Loucy (cell line): Measurements from ENCODE around the gene FADS2.

Experiments used
- H2AFZ ChIP-seq: fragments of 200-600 bp; sonication (generic); 2 replicates; pipeline ENCODE4 v1.6.0; 2016; ENCODE audit warnings: antibody characterized with exemption, mild to moderate bottlenecking, low read length, moderate library complexity
- H3F3A ChIP-seq: fragments of 200-600 bp; 2 replicates; pipeline ENCODE4 v1.6.0; 2016; ENCODE audit warnings: antibody characterized with exemption, low read depth, mild to moderate bottlenecking
- H3K27me3 ChIP-seq: fragments of 200-600 bp; sonication (generic); 2 replicates; pipeline ENCODE4 v1.6.1; 2014; ENCODE audit warnings: low read length, mild to moderate bottlenecking; ENCODE audit not compliant: insufficient read depth, poor library complexity, severe bottlenecking
- H3K36me3 ChIP-seq: fragments of 200-600 bp; sonication (generic); 2 replicates; pipeline ENCODE4 v1.6.1; 2016; ENCODE audit warnings: low read length; ENCODE audit not compliant: insufficient read depth
- H3K4me1 ChIP-seq: fragments of 200-600 bp; sonication (generic); 2 replicates; pipeline ENCODE4 v1.5.1; 2014; ENCODE audit warnings: low read length, mild to moderate bottlenecking; ENCODE audit not compliant: insufficient read depth, poor library complexity, severe bottlenecking
- H3K4me2 ChIP-seq: fragments of 200-600 bp; sonication (generic); 2 replicates; pipeline ENCODE4 v1.6.0; 2014; ENCODE audit warnings: antibody characterized with exemption, low read length, low read depth, mild to moderate bottlenecking; ENCODE audit not compliant: poor library complexity, severe bottlenecking
- H3K4me3 ChIP-seq: fragments of 200-600 bp; sonication (generic); 2 replicates; pipeline ENCODE4 v1.5.1; 2014; ENCODE audit warnings: low read length, mild to moderate bottlenecking, mixed read lengths; ENCODE audit not compliant: poor library complexity, severe bottlenecking
- H3K79me2 ChIP-seq: fragments of 200-600 bp; sonication (generic); 2 replicates; pipeline ENCODE4 v1.6.1; 2014; ENCODE audit warnings: low read length; ENCODE audit not compliant: insufficient read depth
- H3K9ac ChIP-seq: fragments of 200-600 bp; sonication (generic); 2 replicates; pipeline ENCODE4 v1.6.0; 2014; ENCODE audit warnings: mild to moderate bottlenecking, low read depth, low read length, moderate library complexity; ENCODE audit not compliant: poor library complexity, severe bottlenecking
- H3K9me2 ChIP-seq: fragments of 200-600 bp; sonication (generic); replicated peaks from 2 replicates; pipeline ENCODE4 v1.6.1; 2016; ENCODE audit warnings: low read depth, low read length, mixed read lengths
- H3K9me3 ChIP-seq: fragments of 200-600 bp; sonication (generic); 2 replicates; pipeline ENCODE4 v1.6.1; 2014; ENCODE audit warnings: mild to moderate bottlenecking, antibody characterized with exemption, low read length, low read depth; ENCODE audit not compliant: insufficient read depth
- H4K20me1 ChIP-seq: fragments of 200-600 bp; sonication (generic); 2 replicates; pipeline ENCODE4 v1.6.0; 2014; ENCODE audit warnings: antibody characterized with exemption, low read length, mild to moderate bottlenecking; ENCODE audit not compliant: insufficient read depth, poor library complexity, severe bottlenecking
- CTCF ChIP-seq: fragments of 200-600 bp; sonication (generic); conservative IDR thresholded peaks from 2 replicates; pipeline ENCODE4 v1.5.1; 2014; ENCODE audit warnings: mild to moderate bottlenecking, antibody characterized with exemption, low read length
- EZH2phosphoT487 ChIP-seq: fragments of 200-600 bp; IDR thresholded peaks from 2 replicates; pipeline ENCODE4 v1.6.1; 2018; ENCODE audit warnings: antibody characterized with exemption, mild to moderate bottlenecking, moderate library complexity, borderline replicate concordance

FADS2 gene

GRCh38 chr11:61791737-61792309 is 36.3 kb upstream of the FADS2 start:
- Histone ChIP-seq H4K20me1 (peaks cover 39% of the 10 kb centered on the region), H3K4me3 (peak overlapping the region; percentile 85), H3K9me3 (no peaks in the 10 kb centered on the region), H3F3A (peaks cover 1% of the 10 kb centered on the region; the same call in 1 of the 2 replicates), H3K9me2 (no peaks in the 10 kb centered on the region), H3K27me3 (peaks cover 5% of the 10 kb centered on the region), H3K4me1 (peaks cover 26% of the 10 kb centered on the region), H3K4me2 (peak overlapping the region; percentile 90), H3K9ac (peak overlapping the region; percentile 93), H3K79me2 (peaks cover 82% of the 10 kb centered on the region), H2AFZ (peak overlapping the region; percentile 90), H3K36me3 (peaks cover 22% of the 10 kb centered on the region; the same call in 1 of the 2 replicates)
- TF ChIP-seq CTCF: no peak

GRCh38 chr11:61792310-61793082 is 35.6 kb upstream of the FADS2 start, which contains the start of the genes FEN1 and TMEM258:
Gene FEN1, plus strand, starts transcription at chr11:61792911. Its CDS starts 2,451 bp downstream, at chr11:61795362.
Gene TMEM258, minus strand, starts transcription at chr11:61792599. Its CDS starts 41 bp downstream, at chr11:61792558.
- TF ChIP-seq EZH2phosphoT487: no peak
- no peak for TF ChIP-seq CTCF
- Histone ChIP-seq H3K36me3 (peaks cover 19% of the 10 kb centered on the region; the same call in 1 of the 2 replicates), H3K4me3 (peak within 1 kb of the TSS; percentile 85), H3K9me3 (no peaks in the 10 kb centered on the region), H3K27me3 (peaks cover 5% of the 10 kb centered on the region), H3F3A (peaks cover 4% of the 10 kb centered on the region; the same call in 1 of the 2 replicates), H3K4me1 (peaks cover 28% of the 10 kb centered on the region), H3K9ac (peak within 1 kb of the TSS; percentile 93), H2AFZ (peak within 1 kb of the TSS; percentile 90), H4K20me1 (peaks cover 40% of the 10 kb centered on the region), H3K9me2 (no peaks in the 10 kb centered on the region), H3K4me2 (peak within 1 kb of the TSS; percentile 90), H3K79me2 (peaks cover 88% of the 10 kb centered on the region)

DNA sequence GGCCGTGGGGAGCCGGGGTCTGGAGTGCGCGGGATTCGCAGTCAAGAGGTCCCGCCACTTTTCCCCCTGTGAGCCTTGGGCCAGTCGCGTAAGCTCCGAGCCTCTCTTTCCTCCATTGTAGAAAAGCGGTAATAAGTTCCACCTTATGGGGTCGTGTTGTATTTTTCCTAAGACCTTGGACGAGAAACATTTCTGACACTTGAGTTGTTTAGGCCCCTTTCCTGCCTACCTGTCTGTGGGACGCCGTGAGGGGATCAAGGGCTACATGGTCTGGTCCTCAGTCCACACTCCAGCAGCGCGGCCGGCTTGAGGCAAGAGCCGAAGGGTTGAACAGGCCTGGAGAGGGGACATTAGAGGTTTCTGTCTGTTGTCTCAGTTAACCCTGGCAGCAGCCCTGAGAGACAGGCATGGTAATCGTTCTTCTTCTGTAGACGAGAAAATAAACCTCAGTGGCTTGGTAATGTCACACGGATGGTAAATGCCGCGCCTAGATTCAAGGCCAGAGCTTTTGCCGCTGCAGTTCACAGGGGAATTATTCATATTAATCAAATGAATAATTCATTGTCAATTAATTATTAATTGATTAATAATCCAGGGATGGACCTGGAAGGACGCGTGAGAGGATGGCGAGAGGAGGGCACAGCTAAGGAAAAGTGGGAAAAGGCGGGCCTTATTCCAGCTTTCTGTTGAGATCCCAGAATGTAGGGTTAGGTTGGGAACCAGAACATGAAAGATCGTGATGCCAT is 34.8 kb upstream of the FADS2 start:
- no peaks in the 10 kb centered on the region for H3K9me3 ChIP-seq
- peaks cover 4% of the 10 kb centered on the region; the same call in 1 of the 2 replicates for H3F3A ChIP-seq
- H2AFZ ChIP-seq: peak overlapping the region; percentile 90
- peaks cover 39% of the 10 kb centered on the region for H4K20me1 ChIP-seq
- H3K79me2 ChIP-seq: peaks cover 91% of the 10 kb centered on the region
- peak overlapping the region; percentile 93 for H3K9ac ChIP-seq
- peak overlapping the region; percentile 85 for H3K4me3 ChIP-seq
- peaks cover 32% of the 10 kb centered on the region for H3K4me1 ChIP-seq
- peaks cover 19% of the 10 kb centered on the region; the same call in 1 of the 2 replicates for H3K36me3 ChIP-seq
- H3K4me2 ChIP-seq: peak overlapping the region; percentile 90
- H3K27me3 ChIP-seq: peaks cover 5% of the 10 kb centered on the region
- no peak for TF ChIP-seq EZH2phosphoT487
- no peak for TF ChIP-seq CTCF
- no peaks in the 10 kb centered on the region for H3K9me2 ChIP-seq
